GM18519 (cell line): ENCODE data around the gene NUDT1.

Experiments used
- ATAC-seq: cut with Tn5 transposase; IDR thresholded peaks from one replicate; pipeline ENCODE4 v1.9.1; 2021; ENCODE audit warnings: mild to moderate bottlenecking, moderate library complexity; ENCODE audit not compliant: unreplicated experiment, low FRiP score

Gene NUDT1

GRCh38 chr7:2289111-2289586, 47.1 kb downstream of the NUDT1 start:
- ATAC-seq: no peak

- ATAC-seq: no peak
These were observed 47.6 kb downstream of the NUDT1 start for GRCh38 chr7:2289621-2290020.

GRCh38 chr7:2290877-2291276, 48.9 kb downstream of the NUDT1 start:
- ATAC-seq: no peak

GRCh38 chr7:2295936-2296620, 54.1 kb downstream of the NUDT1 start:
- no peak for ATAC-seq

GRCh38 chr7:2296832-2297231, 54.8 kb downstream of the NUDT1 start:
- ATAC-seq: no peak

- ATAC-seq: peak; percentile 42
These were observed 57.3 kb downstream of the NUDT1 start for GRCh38 chr7:2299131-2299829.

GRCh38 chr7:2299870-2300512, 58.0 kb downstream of the NUDT1 start:
- ATAC-seq: no peak
